Fibroblast of the aortic adventitia (primary cell): Measurements from ENCODE around the gene AVEN. TPM values are rescaled to one million over a fixed set of nuclear protein-coding genes. Genes with fewer than 3 reads are reported as not detected.
A peak's percentile ranks its signal among the peaks of the same experiment; 100 is the strongest.

Source experiments
- DNase-seq: peaks from one replicate; pipeline ENCODE4 v3.0.0-alpha.2; 2010; ENCODE audit warnings: low read depth
- H3K4me3 ChIP-seq: 2 replicates; pipeline ENCODE4 v1.5.1; 2011; ENCODE audit warnings: low read depth, mild to moderate bottlenecking, control low read depth, low read length, moderate library complexity
- total RNA-seq: library from RNA; depleted of rRNA; stranded (reverse); fragments of >200 nt; gene quantifications from 2 replicates; pipeline ENCODE4 v1.2.3, GENCODE V29; 2012; ENCODE audit warnings: low replicate concordance
- TF ChIP-seq, protein P1 (sequence below): IDR thresholded peaks from 2 replicates; pipeline ENCODE4 v1.5.1; 2011; ENCODE audit warnings: mild to moderate bottlenecking, low read length, control low read depth, inconsistent platforms; ENCODE audit not compliant: insufficient read depth

Gene AVEN
- total RNA-seq, 1 donor = 17.2 TPM

DNA sequence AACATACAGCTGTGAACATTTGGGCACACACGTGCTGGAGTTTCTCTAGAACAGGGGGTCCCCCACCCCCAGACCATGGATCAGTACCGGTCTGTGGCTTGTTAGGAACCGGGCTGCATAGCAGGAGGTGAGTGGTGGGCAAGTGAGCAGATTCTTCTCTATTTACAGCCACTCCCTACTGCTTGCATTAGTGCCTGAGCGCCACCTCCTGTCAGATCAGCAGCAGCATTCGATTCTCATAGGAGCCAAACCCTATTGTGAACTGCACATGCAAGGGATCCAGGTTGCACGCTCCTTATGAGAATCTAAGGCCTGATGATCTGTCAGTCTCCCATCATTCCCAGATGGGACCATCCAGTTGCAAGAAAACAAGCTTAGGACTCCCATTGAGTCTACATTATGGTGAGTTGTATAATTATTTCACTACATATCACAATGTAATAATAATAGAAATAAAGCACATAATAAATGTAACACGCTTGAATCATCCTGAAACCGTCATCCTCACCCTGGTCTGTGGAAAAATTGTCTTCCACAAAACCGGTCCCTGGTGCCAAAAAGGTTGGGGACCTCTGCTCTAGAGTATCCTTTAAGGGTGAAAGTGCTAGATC lies 44.9 kb downstream of the AVEN start:
- TF ChIP-seq, protein P1, sequence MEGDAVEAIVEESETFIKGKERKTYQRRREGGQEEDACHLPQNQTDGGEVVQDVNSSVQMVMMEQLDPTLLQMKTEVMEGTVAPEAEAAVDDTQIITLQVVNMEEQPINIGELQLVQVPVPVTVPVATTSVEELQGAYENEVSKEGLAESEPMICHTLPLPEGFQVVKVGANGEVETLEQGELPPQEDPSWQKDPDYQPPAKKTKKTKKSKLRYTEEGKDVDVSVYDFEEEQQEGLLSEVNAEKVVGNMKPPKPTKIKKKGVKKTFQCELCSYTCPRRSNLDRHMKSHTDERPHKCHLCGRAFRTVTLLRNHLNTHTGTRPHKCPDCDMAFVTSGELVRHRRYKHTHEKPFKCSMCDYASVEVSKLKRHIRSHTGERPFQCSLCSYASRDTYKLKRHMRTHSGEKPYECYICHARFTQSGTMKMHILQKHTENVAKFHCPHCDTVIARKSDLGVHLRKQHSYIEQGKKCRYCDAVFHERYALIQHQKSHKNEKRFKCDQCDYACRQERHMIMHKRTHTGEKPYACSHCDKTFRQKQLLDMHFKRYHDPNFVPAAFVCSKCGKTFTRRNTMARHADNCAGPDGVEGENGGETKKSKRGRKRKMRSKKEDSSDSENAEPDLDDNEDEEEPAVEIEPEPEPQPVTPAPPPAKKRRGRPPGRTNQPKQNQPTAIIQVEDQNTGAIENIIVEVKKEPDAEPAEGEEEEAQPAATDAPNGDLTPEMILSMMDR = peak; percentile 64
- peak; percentile 46 for DNase-seq
- H3K4me3 ChIP-seq = no peak overlapping the region

DNA sequence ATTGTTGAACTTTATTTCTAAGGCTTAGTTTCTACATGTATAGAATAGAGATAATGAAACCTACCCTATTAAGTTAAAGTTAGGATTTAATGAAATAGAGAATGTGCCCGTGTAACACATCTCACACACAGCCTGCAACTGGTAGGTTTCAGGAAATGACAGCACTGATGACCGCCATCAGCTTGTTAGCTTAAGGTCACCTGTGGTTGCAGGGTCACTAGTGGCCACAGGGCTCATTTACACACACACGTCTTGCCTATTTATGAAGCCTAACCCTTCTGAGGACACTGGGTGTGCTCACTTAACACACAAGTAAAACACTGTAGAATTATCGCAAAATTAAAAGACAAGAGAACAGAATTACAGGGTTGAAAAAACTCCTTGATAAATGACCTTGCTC lies 50.6 kb downstream of the AVEN start:
- H3K4me3 ChIP-seq = no peak overlapping the region
- no peak for DNase-seq
- TF ChIP-seq, protein P1 = no peak

DNA sequence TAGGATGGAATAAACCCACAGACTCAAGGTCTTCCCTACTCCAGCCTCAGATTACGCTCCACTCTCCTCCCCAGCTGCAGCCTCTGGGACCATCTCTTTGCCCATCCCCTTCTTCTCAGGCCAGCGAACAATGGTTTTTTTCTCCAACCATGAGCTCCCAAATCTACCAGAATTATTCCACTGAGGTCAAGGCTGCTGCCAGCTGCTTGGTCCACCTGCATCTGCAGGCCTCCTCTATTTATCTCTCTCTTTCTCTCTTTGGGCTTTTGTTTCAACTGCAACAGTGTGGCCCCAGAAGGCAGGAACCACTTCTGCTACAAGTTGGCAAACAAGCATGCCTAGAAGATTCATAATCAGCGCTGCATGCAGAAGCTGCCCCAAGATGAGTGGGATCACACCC lies 51.6 kb downstream of the AVEN start:
- no peak for DNase-seq
- TF ChIP-seq, protein P1 = no peak
- no peak overlapping the region for H3K4me3 ChIP-seq

DNA sequence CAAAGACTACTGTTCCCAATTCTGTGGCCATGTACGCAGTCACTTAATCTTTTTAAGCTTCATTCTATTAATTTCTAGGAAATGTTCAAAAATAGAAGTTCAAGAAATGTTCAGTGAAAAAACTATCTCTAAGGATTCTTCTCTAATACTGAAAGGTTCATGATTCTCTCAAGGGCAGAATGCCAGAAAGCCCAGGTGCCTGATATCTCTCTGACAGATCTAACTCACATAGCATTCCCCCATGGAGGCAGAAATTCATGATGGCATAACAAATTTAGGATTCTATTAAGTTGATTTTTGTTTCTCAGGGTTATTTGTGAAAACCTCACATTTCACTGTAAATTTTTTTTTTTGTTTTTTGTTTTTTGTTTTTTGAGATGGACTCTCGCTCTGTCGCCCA lies 53.3 kb downstream of the AVEN start:
- peak; percentile 25 for DNase-seq
- H3K4me3 ChIP-seq = no peak overlapping the region
- TF ChIP-seq, protein P1 = no peak

DNA sequence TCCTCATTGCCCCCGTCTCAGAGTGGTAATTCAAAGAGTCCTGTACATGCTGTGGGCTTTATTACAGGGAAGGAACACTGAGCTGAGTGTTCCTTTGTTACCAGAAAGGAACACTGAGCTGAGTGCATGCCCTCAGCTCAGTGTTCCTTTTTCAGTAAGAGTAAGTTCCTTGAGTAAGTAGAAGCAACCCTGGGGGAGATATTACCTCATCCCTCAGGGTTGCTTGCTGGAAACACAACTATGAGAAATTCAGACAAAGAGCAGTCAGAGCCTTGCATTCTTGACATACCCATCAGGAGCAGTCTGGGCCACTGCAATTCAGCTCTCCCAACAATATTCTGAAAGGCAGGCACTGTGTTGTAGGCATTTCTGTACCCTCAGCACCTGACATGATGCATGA lies 53.7 kb downstream of the AVEN start:
- DNase-seq = peak; percentile 84
- H3K4me3 ChIP-seq = no peak overlapping the region
- TF ChIP-seq, protein P1 = no peak

DNA sequence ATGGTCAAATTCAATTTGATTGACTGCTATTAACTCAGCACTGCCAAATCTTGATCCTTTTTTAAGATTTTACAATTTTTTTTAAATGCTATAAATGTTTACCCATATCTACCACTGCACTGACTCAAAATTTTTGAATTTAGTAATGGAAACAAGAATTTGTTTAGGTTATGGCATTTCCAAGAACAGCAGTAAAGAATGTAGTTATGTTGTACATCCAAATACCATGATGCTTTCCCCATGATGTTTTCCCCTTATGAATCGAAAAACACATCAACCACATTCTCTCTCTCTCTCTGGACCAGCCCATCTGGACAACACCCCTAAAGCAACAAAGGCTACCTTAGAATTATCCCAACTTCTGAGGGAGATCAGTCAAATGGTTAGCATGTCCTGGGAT lies 56.5 kb downstream of the AVEN start:
- H3K4me3 ChIP-seq = no peak overlapping the region
- DNase-seq = no peak
- TF ChIP-seq, protein P1 = no peak

DNA sequence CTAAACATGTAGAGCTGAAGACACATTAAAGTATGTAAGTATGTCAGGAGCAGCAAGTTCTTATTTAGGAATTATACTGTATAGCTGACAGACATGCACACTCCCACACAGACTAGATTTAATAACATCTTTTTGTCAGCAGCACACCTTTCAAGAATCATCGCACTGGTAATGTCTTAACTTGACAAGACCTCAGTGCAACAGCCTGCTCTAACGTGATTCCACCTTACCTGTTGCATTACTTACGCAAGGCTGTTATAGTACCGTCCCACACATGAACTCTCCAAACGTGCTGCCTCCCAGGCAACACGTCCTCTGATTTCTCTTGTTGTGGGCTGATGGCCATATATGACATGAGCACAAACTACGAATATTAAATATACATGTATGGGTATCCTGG lies 58.8 kb downstream of the AVEN start:
- H3K4me3 ChIP-seq = no peak overlapping the region
- TF ChIP-seq, protein P1 = no peak
- no peak for DNase-seq
